Ishikawa (cell line): ENCODE data around the gene SEMA3B.

Experiments used
- CEBPB ChIP-seq: IDR thresholded peaks from 2 replicates; pipeline ENCODE4 v1.6.1; 2012
- CREB1 ChIP-seq: IDR thresholded peaks from 2 replicates; pipeline ENCODE4 v1.6.1; 2012; ENCODE audit warnings: low read depth
- EGR1 ChIP-seq: IDR thresholded peaks from 2 replicates; pipeline ENCODE4 v1.6.1; 2012
- EP300 ChIP-seq: IDR thresholded peaks from 2 replicates; pipeline ENCODE4 v1.6.1; 2012; ENCODE audit warnings: borderline replicate concordance
- FOXM1 ChIP-seq: IDR thresholded peaks from 2 replicates; pipeline ENCODE4 v1.6.1; 2012; ENCODE audit warnings: low read depth, borderline replicate concordance
- MAX ChIP-seq: IDR thresholded peaks from 2 replicates; pipeline ENCODE4 v1.6.1; 2012
- NFIC ChIP-seq: IDR thresholded peaks from 2 replicates; pipeline ENCODE4 v1.6.1; 2012
- RAD21 ChIP-seq: IDR thresholded peaks from 2 replicates; pipeline ENCODE4 v1.6.1; 2012; ENCODE audit warnings: low read depth
- REST ChIP-seq: IDR thresholded peaks from 2 replicates; pipeline ENCODE4 v1.6.1; 2012; ENCODE audit warnings: low read depth, mild to moderate bottlenecking
- TAF1 ChIP-seq: IDR thresholded peaks from 2 replicates; pipeline ENCODE4 v1.6.1; 2012; ENCODE audit warnings: low read depth, mild to moderate bottlenecking
- TCF12 ChIP-seq: IDR thresholded peaks from 2 replicates; pipeline ENCODE4 v1.6.1; 2012; ENCODE audit warnings: low read depth
- TEAD4 ChIP-seq: IDR thresholded peaks from 2 replicates; pipeline ENCODE4 v1.6.1; 2012
- USF1 ChIP-seq: IDR thresholded peaks from 2 replicates; pipeline ENCODE4 v1.6.1; 2012
- YY1 ChIP-seq: IDR thresholded peaks from 2 replicates; pipeline ENCODE4 v1.6.1; 2012; ENCODE audit warnings: low read depth
- ZBTB7A ChIP-seq: IDR thresholded peaks from 2 replicates; pipeline ENCODE4 v1.6.1; 2012; ENCODE audit warnings: low read depth

Gene SEMA3B

GRCh38 chr3:50268703-50269451 lies at the start of gene SEMA3B:
Gene SEMA3B (plus strand): TSS chr3:50269147. CDS start chr3:50269241, 94 bp downstream.
- TF ChIP-seq MAX, result peak; percentile 46
- peak; percentile 94 for TF ChIP-seq TEAD4
- TF ChIP-seq USF1, result peak; percentile 25; the same call in 1 of the 2 replicates
- peak; percentile 95 for TF ChIP-seq ZBTB7A
- TF ChIP-seq REST, result no peak
- TF ChIP-seq TAF1, result peak; percentile 48; the same call in 1 of the 2 replicates
- TF ChIP-seq CREB1, result peak; percentile 55; the same call in 1 of the 2 replicates
- peak; percentile 90 for TF ChIP-seq TCF12
- peak; percentile 11; the same call in 1 of the 2 replicates for TF ChIP-seq RAD21
- 0 out of 2 replicates have a peak, but pooled peaks have one; percentile 31 for TF ChIP-seq YY1
- TF ChIP-seq CEBPB, result 0 out of 2 replicates have a peak, but pooled peaks have one; percentile 51
- peak; percentile 74 for TF ChIP-seq NFIC
- peak; percentile 85 for TF ChIP-seq EP300
- TF ChIP-seq FOXM1, result peak; percentile 58; the same call in 1 of the 2 replicates
- TF ChIP-seq EGR1, result peak; percentile 90

- TF ChIP-seq TEAD4 (no peak), EP300 (no peak), FOXM1 (no peak), CEBPB (no peak), TAF1 (no peak), RAD21 (no peak), YY1 (no peak), TCF12 (no peak), REST (no peak)
These were observed 49.7 kb upstream of the SEMA3B start for GRCh38 chr3:50219285-50219684.

GRCh38 chr3:50220109-50220508 lies 48.8 kb upstream of the SEMA3B start:
- TF ChIP-seq USF1, result no peak
- TF ChIP-seq TAF1, result no peak
- TF ChIP-seq FOXM1, result no peak
- TF ChIP-seq YY1, result no peak
- no peak for TF ChIP-seq TCF12
- no peak for TF ChIP-seq EP300
- no peak for TF ChIP-seq RAD21
- no peak for TF ChIP-seq EGR1
- no peak for TF ChIP-seq REST
- TF ChIP-seq CREB1, result no peak
- TF ChIP-seq TEAD4, result no peak
- no peak for TF ChIP-seq NFIC
- TF ChIP-seq ZBTB7A, result no peak
- no peak for TF ChIP-seq CEBPB
- TF ChIP-seq MAX, result no peak

- TF ChIP-seq MAX, result no peak
- TF ChIP-seq EGR1, result no peak
- TF ChIP-seq CEBPB, result no peak
- TF ChIP-seq USF1, result no peak
- TF ChIP-seq REST, result no peak
- TF ChIP-seq EP300, result no peak
- no peak for TF ChIP-seq FOXM1
- no peak for TF ChIP-seq TEAD4
- TF ChIP-seq TAF1, result no peak
- no peak for TF ChIP-seq RAD21
- TF ChIP-seq CREB1, result no peak
- no peak for TF ChIP-seq NFIC
- no peak for TF ChIP-seq ZBTB7A
- no peak for TF ChIP-seq YY1
These were observed 47.9 kb upstream of the SEMA3B start for GRCh38 chr3:50221051-50221410.
